Tibial nerve (tissue), 4 donors: ENCODE measurements around the gene ACTR5. TPM values are rescaled to one million over a fixed set of nuclear protein-coding genes. Genes with fewer than 3 reads are reported as not detected.

ENCODE experiments used
- DNase-seq, 2 donors: peaks; one replicate each; pipeline ENCODE4 v3.0.0-alpha.2; 2019; ENCODE audit warnings: low spot score in 2 of 2
- H3K27ac ChIP-seq, 4 donors: fragments of 200-600 bp; sonication (generic) in 3 of 4; one replicate each; pipeline ENCODE4 v1.5.1; 2017 to 2019; ENCODE audit warnings: mild to moderate bottlenecking in 1 of 4
- H3K27me3 ChIP-seq, 2 donors: fragments of 200-600 bp; sonication (generic) in 1 of 2; one replicate each; pipeline versions ENCODE4 v1.5.1 to v1.6.0; 2017 to 2019
- H3K36me3 ChIP-seq, 3 donors: fragments of 200-600 bp; sonication (generic); one replicate each; pipeline ENCODE4 v1.5.1; 2018 to 2019
- H3K4me1 ChIP-seq, 4 donors: fragments of 200-600 bp; sonication (generic) in 3 of 4; one replicate each; pipeline ENCODE4 v1.5.1; 2017 to 2019
- H3K4me3 ChIP-seq, 4 donors: fragments of 200-600 bp; sonication (generic) in 3 of 4; one replicate each; pipeline ENCODE4 v1.5.1; 2017 to 2019; ENCODE audit warnings: mild to moderate bottlenecking in 1 of 4, moderate library complexity in 1 of 4
- H3K9me3 ChIP-seq, 4 donors: fragments of 200-600 bp; sonication (generic) in 3 of 4; one replicate each; pipeline ENCODE4 v1.5.1; 2017 to 2019
- CTCF ChIP-seq, 5 experiments: fragments of 200-600 bp in 3 of 5; fragments of 450-650 bp in 2 of 5; sonication (generic) in 3 of 5; IDR thresholded peaks; one replicate each; pipeline ENCODE4 v1.5.1; 2016 to 2019; ENCODE audit warnings: antibody characterized with exemption in 5 of 5, mild to moderate bottlenecking in 3 of 5, moderate library complexity in 2 of 5
- EP300 ChIP-seq, 2 donors: sonication (generic); formaldehyde crosslinking; IDR thresholded peaks; one replicate each; pipeline ENCODE4 v1.6.1; 2017; ENCODE audit warnings: antibody characterized with exemption in 2 of 2, mild to moderate bottlenecking in 1 of 2
- POLR2A ChIP-seq, 2 donors: fragments of 450-650 bp; IDR thresholded peaks; one replicate each; pipeline ENCODE4 v1.6.1; 2017; ENCODE audit warnings: antibody characterized with exemption in 2 of 2, mild to moderate bottlenecking in 2 of 2, moderate library complexity in 2 of 2
- WGBS, 2 donors: methylation state at CpG; one replicate each; pipeline ENCODE4 v1.1.5; 2018; 5-methylcytosine and 5-hydroxymethylcytosine counted together
- small RNA-seq: library from RNA; depleted of rRNA; stranded (forward); fragments of <200 nt; gene quantifications from one replicate; pipeline ENCODE3, GENCODE V24; 2016
- total RNA-seq, 4 donors: library from RNA; depleted of rRNA; stranded (reverse); fragments of >200 nt; gene quantifications; one replicate each; pipeline ENCODE4 v1.1.0, GENCODE V29; 2016

ACTR5 gene
- total RNA-seq, 4 donors from 2014 or later: 14.7 to 19.0 (median 18.6) TPM

DNA sequence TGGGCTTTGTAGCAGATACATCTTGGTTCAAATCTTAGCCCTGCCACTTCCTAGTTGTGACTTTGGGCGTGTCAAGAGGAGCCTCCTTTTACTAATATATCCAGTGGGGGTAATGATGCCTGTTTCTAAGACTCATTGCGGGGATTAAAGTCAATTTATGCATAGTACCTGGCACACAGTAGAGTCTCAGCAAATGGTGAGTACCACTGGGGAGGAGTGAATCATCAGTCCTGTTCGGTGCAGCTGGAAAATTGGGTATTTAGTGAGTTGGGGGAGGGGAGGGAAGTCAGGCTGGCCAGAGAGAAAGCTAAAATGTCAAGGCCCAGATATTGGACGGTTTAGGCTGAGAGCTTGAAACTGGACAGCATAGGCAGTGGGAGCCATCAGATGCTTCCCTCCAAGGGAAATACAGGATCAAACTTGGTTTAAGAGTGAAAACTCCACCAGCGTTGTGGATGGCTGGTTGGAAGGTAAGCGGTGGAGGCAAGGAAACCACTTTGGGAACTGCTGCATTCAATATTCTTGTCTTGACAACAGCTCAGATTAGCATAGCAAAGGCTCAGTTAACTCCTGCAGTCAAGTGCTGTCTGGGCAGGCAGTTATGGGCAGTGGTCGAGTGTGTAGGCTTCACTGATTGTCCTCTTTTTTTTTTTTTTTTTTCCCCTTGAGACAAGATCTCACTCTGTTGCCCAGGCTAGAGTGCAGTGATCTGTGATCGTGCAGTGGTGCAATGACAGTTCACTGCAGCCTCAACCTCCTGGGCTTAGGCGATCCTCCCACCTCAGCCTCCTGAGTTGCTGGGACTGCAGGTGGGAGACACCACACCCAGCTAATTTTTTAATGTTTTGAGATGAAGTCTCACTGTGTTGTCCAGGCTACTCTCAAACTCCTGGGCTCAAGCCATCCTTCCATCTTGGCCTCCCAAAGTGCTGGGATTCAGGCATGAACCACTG is 70.1 kb downstream of the ACTR5 start:
- Histone ChIP-seq H3K27ac (no peak overlapping the region), H3K4me3 (no peak overlapping the region), H3K36me3 (no peaks in the 10 kb centered on the region), H3K27me3 (no peaks in the 10 kb centered on the region), H3K4me1 (no peaks in the 10 kb centered on the region), H3K9me3 (peaks cover 0 to 8% (median 0%) of the 10 kb centered on the region in 4 donors)
- TF ChIP-seq CTCF (IDR thresholded peaks at IDR 0.05) (no peak), POLR2A (IDR thresholded peaks at IDR 0.05) (no peak), EP300 (IDR thresholded peaks at IDR 0.05) (no peak)
- no peak for DNase-seq
- 70 to 75% methylated on average over 9 of the region's 9 CpGs for WGBS, 2 donors

Small RNA genes within 50 kb of the gene (small RNA-seq; reads per million reads assigned to genes)
- not detected for gene RF00017

Other genes starting within 250 kb of the ACTR5 start
- not detected for gene ADIG, start 167.3 kb upstream of the ACTR5 start, total RNA-seq
- not detected for gene ARHGAP40, start 146.7 kb upstream of the ACTR5 start, total RNA-seq
- not detected for gene SLC32A1, start 24.0 kb upstream of the ACTR5 start, total RNA-seq
- 1 to 10 TPM; 2.1 to 5.7 (median 4.6) TPM for gene PPP1R16B, start 57.2 kb downstream of the ACTR5 start, total RNA-seq
- under 1 TPM in 2 of 4 donors, not detected in 2; 0.42 to 0.90 TPM for gene FAM83D, start 178.0 kb downstream of the ACTR5 start, total RNA-seq
- 10 to 100 TPM; 14.9 to 24.0 (median 15.9) TPM for gene DHX35, start 213.9 kb downstream of the ACTR5 start, total RNA-seq